KOPT-K1 (cell line): ENCODE measurements around the gene CNOT2.

Experiments used
- H3K27ac ChIP-seq: fragments of 200-600 bp; sonication (generic); 2 replicates; pipeline ENCODE4 v1.5.1; 2016; ENCODE audit warnings: antibody characterized with exemption, mild to moderate bottlenecking, low read depth, low read length; ENCODE audit not compliant: poor library complexity, severe bottlenecking
- H3K36me3 ChIP-seq: fragments of 200-600 bp; sonication (generic); 2 replicates; pipeline ENCODE4 v1.5.1; 2017; ENCODE audit warnings: antibody characterized with exemption, mild to moderate bottlenecking, low read length, moderate library complexity; ENCODE audit not compliant: insufficient read depth
- H3K9me3 ChIP-seq: fragments of 200-600 bp; sonication (generic); 2 replicates; pipeline ENCODE4 v1.5.1; 2017; ENCODE audit warnings: antibody characterized with exemption, low read length, mild to moderate bottlenecking; ENCODE audit not compliant: insufficient read depth, poor library complexity, severe bottlenecking

Gene CNOT2

DNA sequence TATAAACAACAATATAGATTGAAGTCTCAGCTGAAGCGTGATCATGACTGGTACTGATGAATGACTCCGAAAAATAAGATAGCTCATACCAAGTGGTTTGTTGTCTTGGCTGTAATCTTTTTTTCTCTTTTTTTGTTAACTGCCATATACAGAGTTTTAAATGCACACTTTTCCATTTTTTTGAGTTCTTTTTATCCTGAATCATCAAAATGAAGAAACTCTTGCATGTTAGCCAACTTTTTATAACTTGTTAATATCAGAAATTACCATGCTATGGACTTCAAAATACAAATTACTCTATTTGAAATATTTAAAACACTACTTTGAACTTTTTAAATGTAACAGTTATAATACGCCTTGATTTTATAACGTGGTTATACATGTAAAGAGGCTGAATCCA is 112.7 kb downstream of the CNOT2 start:
- Histone ChIP-seq H3K36me3 (peaks cover 51% of the 10 kb centered on the region), H3K27ac (no peak overlapping the region), H3K9me3 (no peaks in the 10 kb centered on the region)

DNA sequence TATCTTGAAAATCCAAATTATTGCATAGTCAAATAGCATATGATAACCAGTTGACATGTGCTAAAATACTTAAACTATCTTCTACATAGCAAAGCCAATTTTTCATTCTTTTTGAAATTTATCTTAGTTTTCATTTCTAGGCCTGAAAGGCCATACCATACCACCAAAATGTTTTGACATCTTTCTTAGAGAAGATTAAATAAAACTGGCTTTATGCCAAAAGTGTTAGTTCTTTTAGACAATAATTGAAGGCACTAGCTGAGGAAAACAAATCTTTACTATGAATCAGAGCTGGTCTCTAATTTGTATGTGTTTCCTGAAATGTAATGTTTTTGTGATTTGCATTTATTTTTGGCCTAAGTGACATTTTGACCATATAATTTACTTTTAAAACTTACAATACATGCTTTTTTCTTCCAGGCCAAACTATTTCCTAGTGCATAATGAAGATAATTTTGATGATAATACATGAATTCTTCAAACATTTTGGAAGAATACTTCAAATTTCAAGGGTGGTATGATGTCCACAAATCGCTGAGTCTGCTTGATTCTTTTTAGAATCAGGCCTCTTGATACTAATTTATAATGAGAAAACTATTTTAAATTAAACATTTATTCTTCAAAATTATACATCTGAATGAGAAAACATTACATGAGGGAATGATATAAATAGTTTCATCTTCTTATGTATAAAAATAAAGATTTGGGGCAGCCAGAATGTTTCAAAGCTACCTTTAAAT is 116.4 kb downstream of the CNOT2 start:
- Histone ChIP-seq H3K9me3 (no peaks in the 10 kb centered on the region), H3K36me3 (peaks cover 16% of the 10 kb centered on the region), H3K27ac (no peak overlapping the region)

DNA sequence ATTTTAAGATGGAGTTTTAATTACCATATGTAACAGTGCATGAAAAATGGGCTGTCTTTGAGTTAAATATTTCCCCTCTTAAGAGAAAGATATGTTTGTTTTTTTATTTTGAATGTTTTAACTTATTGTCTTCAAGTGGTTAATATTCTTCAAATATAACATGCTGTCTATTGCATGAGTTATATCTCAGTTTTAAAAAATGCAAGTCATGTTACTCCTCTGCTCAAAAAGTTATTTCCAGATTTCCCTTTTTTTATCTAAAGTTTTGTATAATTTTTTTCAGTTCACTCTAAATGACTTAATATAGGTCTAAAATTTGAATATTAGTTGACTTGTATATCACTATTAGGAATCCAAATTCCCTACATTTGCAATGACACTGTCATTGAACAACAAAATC is 117.0 kb downstream of the CNOT2 start:
- no peak overlapping the region for H3K27ac ChIP-seq
- no peaks in the 10 kb centered on the region for H3K9me3 ChIP-seq
- H3K36me3 ChIP-seq: peaks cover 11% of the 10 kb centered on the region; the same call in 1 of the 2 replicates

DNA sequence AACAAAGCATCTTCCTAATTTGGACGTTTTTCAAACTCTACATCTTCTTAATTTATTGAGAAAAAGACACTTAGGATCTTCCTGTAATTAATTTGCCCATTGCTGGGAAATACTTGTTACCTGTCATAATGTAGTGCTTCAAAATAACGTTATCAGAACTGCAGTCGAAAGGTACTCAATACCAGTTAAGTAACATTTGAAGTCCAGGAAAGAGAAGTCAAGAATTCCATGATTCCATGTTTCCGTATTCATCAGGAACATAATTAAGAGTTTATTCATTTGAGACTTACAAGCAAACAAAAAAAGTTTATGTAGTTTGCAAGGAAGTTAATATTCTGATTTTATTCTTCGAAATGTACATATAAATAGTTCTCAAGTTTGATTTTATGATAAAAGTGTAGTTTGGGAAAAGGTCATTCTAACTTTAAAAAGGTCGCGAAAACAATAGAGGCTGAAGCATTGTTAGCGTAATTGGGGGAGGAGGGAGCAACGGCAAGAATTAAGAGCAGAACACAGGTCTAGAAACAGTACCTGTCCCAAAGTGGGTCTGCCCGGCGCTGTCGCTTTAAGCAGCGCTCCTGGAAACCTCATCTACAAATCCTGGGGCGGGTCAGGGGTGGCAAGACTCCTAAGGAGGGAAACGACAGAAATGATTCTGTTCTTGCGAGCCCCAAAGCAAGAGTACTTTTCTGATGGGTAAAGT is 121.6 kb downstream of the CNOT2 start:
- Histone ChIP-seq H3K9me3 (no peaks in the 10 kb centered on the region), H3K36me3 (no peaks in the 10 kb centered on the region), H3K27ac (no peak overlapping the region)

DNA sequence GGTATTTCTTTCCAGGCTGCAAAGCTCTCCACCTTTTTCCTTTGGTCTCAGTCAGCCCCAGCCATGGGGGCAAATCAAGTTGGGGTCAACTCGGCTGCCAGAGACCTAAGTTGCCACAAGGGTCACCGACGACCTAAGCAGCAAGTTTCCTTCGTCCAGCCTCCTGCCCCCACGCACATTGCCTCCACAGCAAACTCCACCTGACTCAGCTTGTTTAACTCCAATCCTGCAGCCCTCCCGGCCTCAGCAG is 122.1 kb downstream of the CNOT2 start:
- H3K36me3 ChIP-seq: no peaks in the 10 kb centered on the region
- H3K27ac ChIP-seq: no peak overlapping the region

DNA sequence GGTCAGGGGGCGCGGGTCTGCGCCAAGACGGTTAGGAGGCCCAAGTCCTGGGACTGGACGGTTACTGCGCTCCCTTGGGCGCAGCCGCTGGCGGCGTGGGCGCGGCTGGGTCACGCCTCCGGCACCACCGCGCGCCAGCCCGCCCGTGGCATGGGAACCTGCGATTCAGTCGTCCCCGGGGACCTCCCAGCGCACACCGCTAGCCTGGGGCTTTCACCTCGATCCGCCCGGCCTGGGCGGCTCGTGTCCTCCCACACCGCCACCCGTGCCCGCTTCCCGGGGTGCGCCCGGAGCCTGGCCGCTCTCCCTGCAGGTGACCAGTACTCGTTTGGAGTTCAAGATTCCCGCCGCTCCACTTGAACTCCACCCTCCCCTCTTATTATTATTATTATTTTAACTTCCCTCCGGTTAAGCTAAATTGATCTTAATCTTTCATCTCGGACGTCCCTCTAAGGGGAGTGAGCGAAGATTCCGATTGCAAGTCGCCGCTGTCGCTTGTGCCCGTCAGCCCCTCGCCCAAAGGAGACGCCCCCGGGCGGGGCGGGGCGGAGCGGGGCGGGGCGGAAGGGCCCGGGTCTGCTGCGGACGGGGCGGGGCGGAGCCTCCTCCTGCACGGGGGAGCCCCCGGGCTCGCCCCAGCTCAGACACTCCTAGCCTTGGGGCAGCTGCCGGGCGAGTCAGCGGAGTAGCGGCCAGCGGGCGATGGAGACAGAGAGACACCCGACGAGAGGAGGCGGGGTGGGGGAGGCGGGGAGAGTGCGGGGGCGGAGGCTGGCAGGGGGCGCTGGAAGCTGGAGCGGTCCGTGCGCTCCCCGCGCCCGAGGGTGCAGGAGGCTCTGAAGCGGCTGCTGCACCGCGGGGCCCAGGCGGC is 122.7 kb downstream of the CNOT2 start, which contains the start of gene KCNMB4:
KCNMB4 (plus strand) TSS at position 643 of the 871 bp plus-strand sequence. CDS start 445 bp downstream, outside the sequence.
- Histone ChIP-seq H3K9me3 (no peaks in the 10 kb centered on the region), H3K27ac (peak within 1 kb of the TSS; percentile 51), H3K36me3 (no peaks in the 10 kb centered on the region)

More for the DNA sequence above, 122.1 kb downstream of the CNOT2 start:
- H3K9me3 ChIP-seq: no peaks in the 10 kb centered on the region

DNA sequence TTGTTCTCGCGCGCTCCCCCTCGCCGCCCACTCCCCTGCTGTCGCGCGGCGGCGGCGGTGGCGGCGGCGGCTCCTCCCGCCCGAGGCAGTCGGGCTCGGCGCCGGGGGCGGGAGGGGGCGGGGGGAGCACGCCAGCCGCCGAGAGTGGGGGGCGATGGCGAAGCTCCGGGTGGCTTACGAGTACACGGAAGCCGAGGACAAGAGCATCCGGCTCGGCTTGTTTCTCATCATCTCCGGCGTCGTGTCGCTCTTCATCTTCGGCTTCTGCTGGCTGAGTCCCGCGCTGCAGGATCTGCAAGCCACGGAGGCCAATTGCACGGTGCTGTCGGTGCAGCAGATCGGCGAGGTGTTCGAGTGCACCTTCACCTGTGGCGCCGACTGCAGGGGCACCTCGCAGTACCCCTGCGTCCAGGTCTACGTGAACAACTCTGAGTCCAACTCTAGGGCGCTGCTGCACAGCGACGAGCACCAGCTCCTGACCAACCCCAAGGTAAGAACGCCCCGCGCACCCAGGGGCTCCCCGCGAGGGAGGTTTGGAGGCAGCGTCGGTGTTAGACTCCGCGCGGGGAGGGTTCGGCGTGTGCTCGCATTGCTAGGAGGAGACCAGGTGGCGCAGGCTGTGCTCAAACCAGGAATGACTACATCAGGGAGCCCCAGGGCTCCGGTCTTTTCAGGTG is 123.5 kb downstream of the CNOT2 start:
- Histone ChIP-seq H3K9me3 (no peaks in the 10 kb centered on the region), H3K36me3 (no peaks in the 10 kb centered on the region), H3K27ac (peak overlapping the region; percentile 51)

DNA sequence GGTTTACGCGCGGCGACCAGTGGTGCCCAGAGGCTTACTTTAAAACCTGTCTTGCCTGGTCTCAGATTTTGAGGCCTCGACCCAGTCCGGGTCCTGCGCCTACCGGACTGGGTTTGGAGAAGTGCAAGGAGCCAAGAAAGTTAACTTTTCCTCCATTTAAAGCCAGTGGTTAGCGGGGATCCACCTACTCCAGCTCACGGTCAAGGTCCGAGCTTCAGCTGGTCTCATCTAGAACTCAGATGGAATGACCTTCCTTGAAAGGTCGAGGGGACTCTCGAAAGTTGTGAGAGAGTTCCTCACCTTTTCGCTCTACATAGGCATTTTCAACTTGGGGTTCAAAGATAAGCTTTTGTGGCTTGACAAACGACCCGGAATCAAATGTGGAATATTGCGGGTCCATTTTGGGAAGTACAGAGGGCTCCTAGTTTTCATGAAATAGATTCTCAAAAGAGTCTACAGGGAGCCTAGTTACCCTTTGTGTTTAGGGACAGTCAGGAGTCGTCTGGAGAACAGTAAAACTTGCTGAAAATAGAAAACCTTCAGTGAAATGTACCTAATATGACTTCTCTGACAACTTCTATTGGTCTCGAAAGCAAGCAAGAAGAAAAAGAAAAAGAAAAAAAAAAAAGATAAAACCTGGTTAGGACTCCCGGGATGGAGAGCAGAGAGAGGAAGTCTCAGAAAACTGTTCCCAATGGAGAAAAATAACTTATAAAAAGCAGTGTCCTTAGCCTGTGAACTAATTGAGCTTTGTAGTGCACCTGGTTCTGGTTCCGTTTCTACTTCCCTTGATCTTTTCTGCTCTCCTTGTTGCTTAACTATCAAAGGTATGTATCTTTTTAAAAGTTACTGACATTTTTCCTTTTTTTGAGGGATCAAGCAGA is 124.3 kb downstream of the CNOT2 start:
- no peak overlapping the region for H3K27ac ChIP-seq
- H3K36me3 ChIP-seq: no peaks in the 10 kb centered on the region
- H3K9me3 ChIP-seq: no peaks in the 10 kb centered on the region

DNA sequence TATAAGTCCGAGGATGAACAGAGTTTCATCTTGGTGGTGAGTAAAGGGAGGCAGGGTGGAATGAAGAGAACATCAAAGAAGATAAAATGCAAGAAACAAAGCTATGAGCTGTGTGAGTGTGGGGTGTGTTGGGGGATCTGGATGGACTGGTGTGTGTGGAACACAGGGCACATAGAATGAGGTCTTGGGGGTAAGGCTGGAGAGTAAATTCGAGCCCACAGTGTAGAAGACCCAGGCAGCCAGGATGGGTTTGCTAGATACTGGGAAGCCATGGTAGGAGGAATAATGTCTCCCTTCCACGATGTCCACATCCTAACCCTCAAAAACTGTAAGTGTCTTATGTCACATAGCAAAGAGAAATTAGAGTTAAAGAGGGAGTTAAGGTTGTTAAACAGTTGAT is 129.6 kb downstream of the CNOT2 start:
- Histone ChIP-seq H3K36me3 (no peaks in the 10 kb centered on the region), H3K27ac (no peak overlapping the region), H3K9me3 (no peaks in the 10 kb centered on the region)

DNA sequence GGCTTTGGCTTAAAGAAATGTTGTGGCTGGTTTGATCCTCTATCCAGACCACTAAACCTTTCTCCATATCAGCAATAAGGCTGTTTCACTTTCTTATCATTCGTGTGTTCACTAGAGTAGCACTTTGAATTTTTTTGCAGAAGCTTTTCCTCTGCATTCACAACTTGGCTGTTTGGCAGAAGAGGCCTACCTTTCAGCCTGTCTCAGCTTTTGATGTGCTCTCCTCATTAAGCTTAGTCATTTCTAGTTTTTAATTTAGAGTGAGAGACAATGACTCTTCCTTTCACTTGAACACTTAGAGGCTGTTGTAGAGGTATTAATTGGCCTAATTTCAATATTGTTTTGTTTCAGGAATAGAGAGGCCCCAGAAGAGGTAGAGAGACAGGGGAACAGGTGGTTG is 136.6 kb downstream of the CNOT2 start:
- no peak overlapping the region for H3K27ac ChIP-seq
- H3K36me3 ChIP-seq: no peaks in the 10 kb centered on the region
- H3K9me3 ChIP-seq: peaks cover 13% of the 10 kb centered on the region

DNA sequence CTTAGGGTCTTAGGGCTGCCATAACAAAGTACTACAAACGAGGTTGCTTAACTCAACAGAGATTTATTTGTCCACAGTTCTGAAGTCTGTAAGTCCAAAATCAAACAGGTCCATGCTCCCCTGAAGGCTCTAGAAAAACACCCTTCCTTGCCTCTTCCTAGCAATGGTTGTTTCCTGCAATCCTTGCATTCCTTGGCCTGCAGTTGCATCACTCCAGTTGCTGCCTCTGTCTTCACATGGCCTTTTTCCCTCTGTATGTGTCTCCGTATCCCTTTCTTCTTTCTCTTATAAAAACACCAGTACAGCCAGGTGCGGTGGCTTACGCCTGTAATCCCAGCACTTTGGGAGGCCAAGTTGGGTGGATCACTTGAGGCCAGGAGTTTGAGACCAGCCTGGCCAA is 140.3 kb downstream of the CNOT2 start:
- Histone ChIP-seq H3K27ac (no peak overlapping the region), H3K36me3 (no peaks in the 10 kb centered on the region), H3K9me3 (peaks cover 8% of the 10 kb centered on the region)

DNA sequence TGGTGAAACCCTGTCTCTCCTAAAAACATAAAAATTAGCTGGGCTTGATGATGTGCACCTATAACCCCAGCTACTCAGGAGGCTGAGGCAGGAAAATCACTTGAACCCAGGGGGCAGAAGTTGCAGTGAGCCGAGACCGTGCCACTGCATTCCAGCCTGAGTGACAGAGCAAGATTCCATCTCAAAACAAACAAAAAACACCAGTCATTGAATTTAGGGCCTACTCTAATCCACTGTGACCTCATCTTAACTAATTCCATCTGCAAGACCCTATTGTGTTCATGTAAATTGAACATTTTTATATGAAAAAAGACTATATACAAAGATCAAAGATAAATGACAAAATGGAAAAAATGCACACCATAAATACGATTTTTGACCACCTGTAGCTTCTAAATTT is 140.7 kb downstream of the CNOT2 start:
- Histone ChIP-seq H3K36me3 (no peaks in the 10 kb centered on the region), H3K9me3 (peaks cover 5% of the 10 kb centered on the region), H3K27ac (no peak overlapping the region)

DNA sequence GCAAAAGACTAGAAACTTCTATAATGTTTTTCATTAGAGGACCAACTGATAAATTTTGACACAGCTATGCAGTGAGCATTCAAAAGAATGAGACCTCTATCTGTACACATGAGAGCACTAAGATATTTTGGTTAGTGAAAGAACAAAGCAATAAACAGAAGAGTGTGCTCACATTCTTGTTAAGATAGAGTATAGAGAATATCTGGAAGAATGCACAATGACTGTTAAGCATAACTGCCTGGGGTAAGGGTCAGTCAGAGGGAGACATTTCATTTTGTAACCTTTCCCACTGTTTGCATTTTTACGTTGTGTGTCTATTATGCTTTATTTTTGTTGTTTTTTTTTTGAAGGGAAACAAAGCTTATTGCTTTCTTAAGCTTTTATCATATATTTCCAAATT is 143.5 kb downstream of the CNOT2 start:
- peaks cover 5% of the 10 kb centered on the region for H3K9me3 ChIP-seq
- no peaks in the 10 kb centered on the region for H3K36me3 ChIP-seq
- no peak overlapping the region for H3K27ac ChIP-seq

DNA sequence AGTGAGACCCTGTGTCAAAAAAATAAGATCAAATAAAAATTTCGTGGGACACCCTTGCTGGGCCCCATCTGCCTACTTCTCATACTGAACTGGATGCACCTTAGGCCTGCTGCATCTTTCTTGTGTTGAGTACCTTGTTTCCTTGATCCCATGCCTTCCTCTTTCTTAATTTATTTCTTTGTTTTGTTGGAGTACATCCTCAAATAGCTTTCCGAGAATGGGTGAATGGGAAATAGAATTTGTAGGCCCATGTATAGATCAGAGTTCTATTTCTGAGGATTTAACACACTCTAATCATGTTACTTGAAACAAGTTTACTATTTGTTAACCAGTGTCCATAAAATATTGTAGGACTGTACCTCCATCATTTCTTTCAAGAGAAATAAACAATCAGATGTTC is 146.4 kb downstream of the CNOT2 start:
- no peak overlapping the region for H3K27ac ChIP-seq
- peaks cover 5% of the 10 kb centered on the region for H3K9me3 ChIP-seq
- no peaks in the 10 kb centered on the region for H3K36me3 ChIP-seq
